Astrocyte of the cerebellum (primary cell): ENCODE data around the gene GRIFIN.

ENCODE experiments used
- DNase-seq: peaks from one replicate; pipeline ENCODE4 v3.0.0-alpha.2; 2011; ENCODE audit warnings: low read depth
- H3K4me3 ChIP-seq: 2 replicates; pipeline ENCODE4 v1.5.1; 2011; ENCODE audit warnings: mild to moderate bottlenecking, low read depth, low read length, moderate library complexity
- CTCF ChIP-seq: IDR thresholded peaks from 2 replicates; pipeline ENCODE4 v1.5.1; 2012; ENCODE audit warnings: low read length, low read depth, moderate library complexity, mild to moderate bottlenecking; ENCODE audit errors: missing control alignments
- in situ Hi-C: cut with HindIII; loops from 2 replicates; pipeline ENCODE4 v1.10.0; 2017; ENCODE audit warnings: low sequenced_read_pairs

The GRIFIN gene

GRCh38 chr7:2474813-2475677, 1.2 kb downstream of the GRIFIN start:
- DNase-seq: no peak
- TF ChIP-seq CTCF: no peak
- no peak overlapping the region for H3K4me3 ChIP-seq
- in situ Hi-C loops: no loop called here

- no peak overlapping the region for H3K4me3 ChIP-seq
- in situ Hi-C loops: no loop called here
- no peak for TF ChIP-seq CTCF
- DNase-seq: no peak
These were observed 2.0 kb downstream of the GRIFIN start for GRCh38 chr7:2474224-2474623.

GRCh38 chr7:2473496-2474180, 2.6 kb downstream of the GRIFIN start:
- H3K4me3 ChIP-seq: no peak overlapping the region
- in situ Hi-C loops: no loop called here
- no peak for DNase-seq
- TF ChIP-seq CTCF: no peak

- TF ChIP-seq CTCF: no peak
- DNase-seq: no peak
- no peak overlapping the region for H3K4me3 ChIP-seq
- in situ Hi-C loops: no loop called here
These were observed 3.5 kb downstream of the GRIFIN start for GRCh38 chr7:2472739-2473138.

- in situ Hi-C loops: no loop called here
- no peak for TF ChIP-seq CTCF
- no peak for DNase-seq
- no peak overlapping the region for H3K4me3 ChIP-seq
These were observed 4.8 kb downstream of the GRIFIN start for GRCh38 chr7:2471396-2471795.

- TF ChIP-seq CTCF: no peak
- in situ Hi-C loops: no loop called here
- H3K4me3 ChIP-seq: no peak overlapping the region
- DNase-seq: peak; percentile 19
These were observed 5.2 kb downstream of the GRIFIN start for GRCh38 chr7:2471022-2471329.
